Erythroblast (primary cell): ENCODE measurements around the gene MAPK10.

Experiments
- GATA1 ChIP-seq: IDR thresholded peaks from 2 replicates; pipeline ENCODE4 v1.6.1; 2011; ENCODE audit warnings: low read depth, mild to moderate bottlenecking, control low read depth, low read length, moderate library complexity
- POLR2A ChIP-seq: IDR thresholded peaks from 2 replicates; pipeline ENCODE4 v1.6.1; 2011; ENCODE audit warnings: mild to moderate bottlenecking, low read length

GRCh38 chr4:86380181-86380724 lies 20.4 kb upstream of the MAPK10 start:
- TF ChIP-seq POLR2A = no peak
- no peak for TF ChIP-seq GATA1
